ENCODE results near the gene PCDHGB4.

DNA sequence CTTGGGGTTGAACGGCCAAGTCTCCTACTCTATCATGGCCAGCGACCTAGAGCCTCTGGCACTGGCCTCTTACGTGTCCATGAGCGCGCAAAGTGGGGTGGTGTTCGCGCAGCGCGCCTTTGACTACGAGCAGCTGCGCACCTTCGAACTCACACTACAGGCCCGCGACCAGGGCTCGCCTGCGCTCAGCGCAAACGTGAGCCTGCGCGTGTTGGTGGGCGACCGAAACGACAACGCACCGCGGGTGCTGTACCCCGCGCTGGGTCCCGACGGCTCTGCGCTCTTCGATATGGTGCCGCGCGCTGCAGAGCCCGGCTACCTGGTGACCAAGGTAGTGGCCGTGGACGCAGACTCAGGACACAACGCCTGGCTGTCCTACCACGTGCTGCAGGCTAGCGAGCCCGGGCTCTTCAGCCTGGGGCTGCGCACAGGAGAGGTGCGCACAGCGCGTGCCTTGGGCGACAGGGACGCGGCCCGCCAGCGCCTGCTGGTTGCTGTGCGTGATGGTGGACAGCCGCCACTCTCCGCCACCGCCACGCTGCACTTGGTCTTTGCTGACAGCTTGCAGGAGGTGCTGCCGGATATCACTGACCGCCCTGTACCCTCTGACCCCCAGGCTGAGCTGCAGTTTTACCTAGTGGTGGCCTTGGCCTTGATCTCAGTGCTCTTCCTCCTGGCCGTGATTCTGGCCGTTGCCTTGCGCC lies 12.2 kb downstream of the PCDHGB4 start:
- TF ChIP-seq CTCF (IDR thresholded peaks at IDR 0.05) (no peak), POLR2A (IDR thresholded peaks at IDR 0.05) (no peak)

All from thyroid gland (tissue), 4 donors.